ENCODE results near the gene ELK3. TPM values are rescaled to one million over a fixed set of nuclear protein-coding genes. Genes with fewer than 3 reads are reported as not detected.
"Not testable (repeated sequence)": the region's sequence is repeated elsewhere in the genome, so short reads cannot be mapped to it uniquely, and the experiment has no call there.

Gene ELK3
- total RNA-seq, 2 donors from 2014 or later = 8.5 to 10.8 TPM

DNA sequence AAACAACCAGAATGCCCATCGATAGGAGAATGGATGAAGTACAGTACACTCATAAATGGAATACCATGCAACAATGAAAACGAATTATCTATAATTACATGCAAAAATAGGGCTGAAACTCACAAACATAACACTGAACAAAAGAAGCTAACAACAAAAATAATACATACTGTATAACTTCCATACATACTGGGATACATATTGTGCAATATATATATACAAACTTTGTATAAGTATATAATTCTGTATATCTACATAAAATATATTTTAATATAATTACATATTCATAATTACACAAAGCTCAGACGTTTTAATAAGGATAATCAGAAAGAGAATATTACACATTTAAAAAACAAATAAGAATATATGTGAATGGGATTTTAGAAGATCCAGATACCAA, 115.9 kb downstream of the ELK3 start:
- DNase-seq = no peak
- intact Hi-C loops (cut with DNase I) = no loop called here
- no peaks in the 10 kb centered on the region for H3K9me3 ChIP-seq

DNA sequence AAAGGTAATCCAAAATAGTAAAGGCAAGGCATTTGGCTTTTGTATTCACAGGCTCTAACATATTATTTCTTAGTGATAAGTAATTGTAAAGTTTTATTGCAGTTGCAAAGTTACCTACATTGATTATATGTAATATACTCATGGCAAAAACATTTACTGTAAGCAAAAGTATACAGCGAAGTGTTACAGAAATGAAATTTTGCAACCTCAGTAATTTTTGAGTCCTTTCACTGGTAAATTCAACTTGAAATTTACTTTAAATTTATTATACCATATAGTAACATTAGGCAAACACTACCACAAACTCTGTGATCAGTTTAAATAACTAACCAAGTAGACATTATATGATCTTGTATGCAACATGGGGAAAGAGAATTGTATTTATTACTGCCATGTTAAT, 117.0 kb downstream of the ELK3 start:
- no peaks in the 10 kb centered on the region for H3K27me3 ChIP-seq
- H3K4me3 ChIP-seq = no peak overlapping the region
- no peak overlapping the region for H3K9ac ChIP-seq (ENCODE audit: low read depth in 2 of 2, low read length in 2 of 2)
- H3K27ac ChIP-seq = no peak overlapping the region
- no peak for DNase-seq
- no peaks in the 10 kb centered on the region for H3K9me3 ChIP-seq
- H3K36me3 ChIP-seq = no peaks in the 10 kb centered on the region
- H3K4me1 ChIP-seq = no peaks in the 10 kb centered on the region
- intact Hi-C loops (cut with DNase I) = no loop called here
- TF ChIP-seq, protein P1, sequence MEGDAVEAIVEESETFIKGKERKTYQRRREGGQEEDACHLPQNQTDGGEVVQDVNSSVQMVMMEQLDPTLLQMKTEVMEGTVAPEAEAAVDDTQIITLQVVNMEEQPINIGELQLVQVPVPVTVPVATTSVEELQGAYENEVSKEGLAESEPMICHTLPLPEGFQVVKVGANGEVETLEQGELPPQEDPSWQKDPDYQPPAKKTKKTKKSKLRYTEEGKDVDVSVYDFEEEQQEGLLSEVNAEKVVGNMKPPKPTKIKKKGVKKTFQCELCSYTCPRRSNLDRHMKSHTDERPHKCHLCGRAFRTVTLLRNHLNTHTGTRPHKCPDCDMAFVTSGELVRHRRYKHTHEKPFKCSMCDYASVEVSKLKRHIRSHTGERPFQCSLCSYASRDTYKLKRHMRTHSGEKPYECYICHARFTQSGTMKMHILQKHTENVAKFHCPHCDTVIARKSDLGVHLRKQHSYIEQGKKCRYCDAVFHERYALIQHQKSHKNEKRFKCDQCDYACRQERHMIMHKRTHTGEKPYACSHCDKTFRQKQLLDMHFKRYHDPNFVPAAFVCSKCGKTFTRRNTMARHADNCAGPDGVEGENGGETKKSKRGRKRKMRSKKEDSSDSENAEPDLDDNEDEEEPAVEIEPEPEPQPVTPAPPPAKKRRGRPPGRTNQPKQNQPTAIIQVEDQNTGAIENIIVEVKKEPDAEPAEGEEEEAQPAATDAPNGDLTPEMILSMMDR (IDR thresholded peaks at IDR 0.05) = no peak

More for the DNA sequence above, 115.9 kb downstream of the ELK3 start:
- Histone ChIP-seq H3K27me3 (no peaks in the 10 kb centered on the region), H3K9ac (ENCODE audit: low read depth in 2 of 2, low read length in 2 of 2) (no peak overlapping the region), H3K4me3 (no peak overlapping the region), H3K27ac (no peak overlapping the region), H3K36me3 (no peaks in the 10 kb centered on the region), H3K4me1 (no peaks in the 10 kb centered on the region)
- TF ChIP-seq, protein P1 (IDR thresholded peaks at IDR 0.05) = no peak

DNA sequence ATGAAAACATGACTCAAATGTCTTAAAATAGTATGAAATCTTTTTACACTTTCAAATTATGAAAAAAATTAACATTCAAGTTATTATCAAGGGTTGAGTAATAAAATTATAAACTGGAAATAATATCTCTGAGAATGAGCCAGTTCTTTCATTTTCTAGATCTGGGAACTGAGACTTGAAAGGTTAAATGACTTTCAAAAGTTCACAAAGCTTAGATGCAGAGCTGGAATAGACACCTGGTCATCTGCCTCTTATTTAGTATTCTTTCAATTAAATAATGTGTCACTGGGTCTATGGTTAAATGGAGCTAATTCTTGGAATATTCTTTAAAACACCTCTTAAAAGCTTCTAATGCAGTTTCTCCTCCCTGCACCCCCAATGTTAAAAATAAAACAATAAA, 119.4 kb downstream of the ELK3 start:
- no peak for DNase-seq
- Histone ChIP-seq H3K4me1 (no peaks in the 10 kb centered on the region), H3K9me3 (no peaks in the 10 kb centered on the region), H3K36me3 (no peaks in the 10 kb centered on the region), H3K9ac (ENCODE audit: low read depth in 2 of 2, low read length in 2 of 2) (no peak overlapping the region), H3K27ac (no peak overlapping the region), H3K27me3 (no peaks in the 10 kb centered on the region), H3K4me3 (no peak overlapping the region)
- intact Hi-C loops (cut with DNase I) = no loop called here
- TF ChIP-seq, protein P1 (IDR thresholded peaks at IDR 0.05) = no peak

DNA sequence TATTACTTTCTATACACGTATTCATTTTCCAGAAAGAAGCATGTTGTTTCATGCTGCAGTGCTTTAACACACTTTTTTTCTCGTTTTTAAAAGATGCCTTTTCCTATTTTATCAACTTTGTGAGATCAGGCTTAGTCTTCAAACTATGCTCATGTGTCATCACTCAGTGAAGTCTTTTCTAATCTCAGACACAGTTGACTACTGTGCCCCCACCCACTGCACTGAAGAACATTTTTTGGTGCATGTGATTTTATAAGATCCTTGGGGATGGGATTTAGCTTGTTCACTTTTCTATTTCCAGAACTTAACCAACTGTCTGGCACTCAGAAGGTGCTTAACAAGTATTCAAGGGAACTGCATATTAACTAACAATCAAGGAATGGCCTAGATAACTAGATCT, 120.5 kb downstream of the ELK3 start:
- TF ChIP-seq, protein P1 (IDR thresholded peaks at IDR 0.05) = no peak
- intact Hi-C loops (cut with DNase I) = no loop called here
- no peak for DNase-seq
- Histone ChIP-seq H3K27ac (no peak overlapping the region), H3K9me3 (no peaks in the 10 kb centered on the region), H3K4me1 (no peaks in the 10 kb centered on the region), H3K36me3 (no peaks in the 10 kb centered on the region), H3K9ac (ENCODE audit: low read depth in 2 of 2, low read length in 2 of 2) (no peak overlapping the region), H3K27me3 (no peaks in the 10 kb centered on the region), H3K4me3 (no peak overlapping the region)

DNA sequence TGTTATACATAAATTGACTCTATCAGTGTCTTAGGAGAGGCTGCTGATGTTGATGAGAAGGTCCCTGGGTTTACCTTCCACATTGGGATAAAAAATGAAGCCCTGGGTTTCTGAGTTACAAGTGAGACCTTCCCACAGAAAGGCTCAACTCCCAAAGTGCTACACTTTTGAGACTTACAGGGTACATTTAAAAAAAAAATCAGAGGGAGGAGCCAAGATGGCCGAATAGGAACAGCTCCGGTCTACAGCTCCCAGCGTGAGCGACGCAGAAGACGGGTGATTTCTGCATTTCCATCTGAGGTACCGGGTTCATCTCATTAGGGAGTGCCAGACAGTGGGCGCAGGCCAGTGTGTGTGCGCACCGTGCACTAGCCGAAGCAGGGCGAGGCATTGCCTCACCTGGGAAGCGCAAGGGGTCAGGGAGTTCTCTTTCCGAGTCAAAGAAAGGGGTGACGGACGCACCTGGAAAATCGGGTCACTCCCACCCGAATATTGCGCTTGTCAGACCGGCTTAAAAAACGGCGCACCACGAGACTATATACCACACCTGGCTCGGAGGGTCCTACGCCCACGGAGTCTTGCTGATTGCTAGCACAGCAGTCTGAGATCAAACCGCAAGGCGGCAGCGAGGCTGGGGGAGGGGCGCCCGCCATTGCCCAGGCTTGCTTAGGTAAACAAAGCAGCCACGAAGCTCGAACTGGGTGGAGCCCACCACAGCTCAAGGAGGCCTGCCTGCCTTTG, 121.7 kb downstream of the ELK3 start:
- H3K27me3 ChIP-seq; H3K36me3 ChIP-seq; H3K9ac ChIP-seq (ENCODE audit: low read depth in 2 of 2, low read length in 2 of 2); H3K9me3 ChIP-seq; H3K4me1 ChIP-seq; intact Hi-C loops (cut with DNase I): not testable (repeated sequence)
- DNase-seq = peak; percentile 24
- peak overlapping the region; percentile 60 for H3K27ac ChIP-seq
- peak overlapping the region; percentile 33 for H3K4me3 ChIP-seq

DNA sequence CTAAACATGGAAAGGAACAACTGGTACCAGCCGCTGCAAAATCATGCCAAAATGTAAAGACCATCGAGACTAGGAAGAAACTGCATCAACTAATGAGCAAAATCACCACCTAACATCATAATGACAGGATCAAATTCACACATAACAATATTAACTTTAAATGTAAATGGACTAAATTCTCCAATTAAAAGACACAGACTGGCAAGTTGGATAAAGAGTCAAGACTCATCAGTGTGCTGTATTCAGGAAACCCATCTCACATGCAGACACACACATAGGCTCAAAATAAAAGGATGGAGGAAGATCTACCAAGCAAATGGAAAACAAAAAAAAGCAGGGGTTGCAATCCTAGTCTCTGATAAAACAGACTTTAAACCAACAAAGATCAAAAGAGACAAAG, 123.6 kb downstream of the ELK3 start:
- H3K27me3 ChIP-seq; H3K4me1 ChIP-seq; DNase-seq; intact Hi-C loops (cut with DNase I); H3K4me3 ChIP-seq; H3K36me3 ChIP-seq; H3K9ac ChIP-seq (ENCODE audit: low read depth in 2 of 2, low read length in 2 of 2); H3K27ac ChIP-seq; H3K9me3 ChIP-seq: not testable (repeated sequence)

Other genes with a start within 250 kb of the ELK3 start
- gene HAL, start 198.0 kb upstream of the ELK3 start, total RNA-seq = 1 to 10 TPM in 1 of 2 donors, under 1 TPM in 1; 0.91 to 1.1 TPM
- 10 to 100 TPM; 71.4 to 96.5 TPM for gene LTA4H, start 158.8 kb upstream of the ELK3 start, total RNA-seq
- 10 to 100 TPM; 13.2 to 23.4 TPM for gene CDK17, start 206.1 kb downstream of the ELK3 start, total RNA-seq